SK-N-SH (cell line): ENCODE data around the gene NAMPT.

Experiments used
- CTCF ChIP-seq: fragments of 200-600 bp; sonication (generic); IDR thresholded peaks from 2 replicates; pipeline ENCODE4 v1.6.1; 2017; ENCODE audit warnings: antibody characterized with exemption, mild to moderate bottlenecking, moderate library complexity
- FOXM1 ChIP-seq: IDR thresholded peaks from 2 replicates; pipeline ENCODE4 v1.4.0; 2012; ENCODE audit warnings: low read depth, mild to moderate bottlenecking
- MXI1 ChIP-seq: IDR thresholded peaks from 2 replicates; pipeline ENCODE4 v1.6.1; 2012; ENCODE audit warnings: mild to moderate bottlenecking, low read depth, low read length, improper control_type of control experiment
- POLR2AphosphoS5 ChIP-seq: IDR thresholded peaks from 2 replicates; pipeline ENCODE4 v1.6.1; 2012; ENCODE audit warnings: low read depth, low read length
- REST ChIP-seq: IDR thresholded peaks from 2 replicates; pipeline ENCODE4 v1.6.1; 2012; ENCODE audit warnings: mild to moderate bottlenecking, low read depth, low read length, moderate library complexity
- RXRA ChIP-seq: IDR thresholded peaks from 2 replicates; pipeline ENCODE4 v1.4.0; 2012; ENCODE audit warnings: low read depth, mild to moderate bottlenecking, borderline replicate concordance
- SIN3A ChIP-seq: IDR thresholded peaks from 2 replicates; pipeline ENCODE4 v1.6.1; 2012; ENCODE audit warnings: low read depth, mild to moderate bottlenecking, low read length, moderate library complexity, borderline replicate concordance
- TAF1 ChIP-seq: IDR thresholded peaks from 2 replicates; pipeline ENCODE4 v1.6.1; 2012; ENCODE audit warnings: low read depth, mild to moderate bottlenecking, low read length, moderate library complexity, borderline replicate concordance
- YY1 ChIP-seq: IDR thresholded peaks from 2 replicates; pipeline ENCODE4 v1.4.0; 2012; ENCODE audit warnings: low read depth, mild to moderate bottlenecking
- TF ChIP-seq, protein P1 (sequence below): IDR thresholded peaks from 2 replicates; pipeline ENCODE4 v1.4.0; 2012; ENCODE audit warnings: low read depth, borderline replicate concordance
- TF ChIP-seq, protein P2 (sequence below): IDR thresholded peaks from 2 replicates; pipeline ENCODE4 v1.4.0; 2012; ENCODE audit warnings: low read depth
- TF ChIP-seq, protein P3 (sequence below): IDR thresholded peaks from 2 replicates; pipeline ENCODE4 v1.4.0; 2012; ENCODE audit warnings: low read depth, borderline replicate concordance

DNA sequence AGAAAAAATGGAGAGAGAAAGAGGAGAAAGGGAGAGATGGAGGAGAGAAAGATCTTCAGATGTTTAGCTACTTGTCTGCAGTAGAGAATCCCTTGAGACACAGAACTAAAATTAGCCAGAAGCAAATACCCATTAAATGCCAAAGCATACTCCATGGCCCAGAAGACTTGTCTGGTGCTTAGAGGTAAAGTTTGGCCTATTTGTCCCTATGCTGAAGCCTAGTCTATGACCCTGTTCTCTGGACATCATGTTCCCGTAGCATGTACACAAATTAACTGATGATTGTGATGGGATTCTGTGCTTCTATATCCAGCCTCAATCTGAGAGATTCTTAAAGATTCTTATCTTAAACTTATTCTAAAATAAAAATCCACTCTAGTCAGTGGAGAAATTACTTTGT lies 85.8 kb downstream of the NAMPT start:
- TF ChIP-seq POLR2AphosphoS5 (no peak), YY1 (no peak), FOXM1 (no peak), CTCF (no peak), RXRA (no peak), MXI1 (no peak), TAF1 (no peak), REST (no peak), SIN3A (no peak)
- TF ChIP-seq, protein P1, sequence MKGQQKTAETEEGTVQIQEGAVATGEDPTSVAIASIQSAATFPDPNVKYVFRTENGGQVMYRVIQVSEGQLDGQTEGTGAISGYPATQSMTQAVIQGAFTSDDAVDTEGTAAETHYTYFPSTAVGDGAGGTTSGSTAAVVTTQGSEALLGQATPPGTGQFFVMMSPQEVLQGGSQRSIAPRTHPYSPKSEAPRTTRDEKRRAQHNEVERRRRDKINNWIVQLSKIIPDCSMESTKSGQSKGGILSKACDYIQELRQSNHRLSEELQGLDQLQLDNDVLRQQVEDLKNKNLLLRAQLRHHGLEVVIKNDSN = no peak
- TF ChIP-seq, protein P2, sequence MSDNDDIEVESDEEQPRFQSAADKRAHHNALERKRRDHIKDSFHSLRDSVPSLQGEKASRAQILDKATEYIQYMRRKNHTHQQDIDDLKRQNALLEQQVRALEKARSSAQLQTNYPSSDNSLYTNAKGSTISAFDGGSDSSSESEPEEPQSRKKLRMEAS = no peak
- TF ChIP-seq, protein P3, sequence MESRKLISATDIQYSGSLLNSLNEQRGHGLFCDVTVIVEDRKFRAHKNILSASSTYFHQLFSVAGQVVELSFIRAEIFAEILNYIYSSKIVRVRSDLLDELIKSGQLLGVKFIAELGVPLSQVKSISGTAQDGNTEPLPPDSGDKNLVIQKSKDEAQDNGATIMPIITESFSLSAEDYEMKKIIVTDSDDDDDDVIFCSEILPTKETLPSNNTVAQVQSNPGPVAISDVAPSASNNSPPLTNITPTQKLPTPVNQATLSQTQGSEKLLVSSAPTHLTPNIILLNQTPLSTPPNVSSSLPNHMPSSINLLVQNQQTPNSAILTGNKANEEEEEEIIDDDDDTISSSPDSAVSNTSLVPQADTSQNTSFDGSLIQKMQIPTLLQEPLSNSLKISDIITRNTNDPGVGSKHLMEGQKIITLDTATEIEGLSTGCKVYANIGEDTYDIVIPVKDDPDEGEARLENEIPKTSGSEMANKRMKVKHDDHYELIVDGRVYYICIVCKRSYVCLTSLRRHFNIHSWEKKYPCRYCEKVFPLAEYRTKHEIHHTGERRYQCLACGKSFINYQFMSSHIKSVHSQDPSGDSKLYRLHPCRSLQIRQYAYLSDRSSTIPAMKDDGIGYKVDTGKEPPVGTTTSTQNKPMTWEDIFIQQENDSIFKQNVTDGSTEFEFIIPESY = no peak
